A673 (cell line): ENCODE measurements around the gene RAB11FIP4.

ENCODE experiments used
- EZH2 ChIP-seq: fragments of 200-600 bp; sonication (generic); IDR thresholded peaks from 2 replicates; pipeline ENCODE4 v1.6.1; 2017; ENCODE audit warnings: borderline replicate concordance, low read depth, mild to moderate bottlenecking, mixed read lengths, antibody characterized with exemption, low read length; ENCODE audit not compliant: poor library complexity, severe bottlenecking
- TF ChIP-seq, protein P1 (sequence below): fragments of 300-800, 200-600 bp; sonication (generic); conservative IDR thresholded peaks from 2 replicates; pipeline ENCODE4 v1.5.1; 2017; ENCODE audit warnings: low read depth, mild to moderate bottlenecking, antibody characterized with exemption, low read length, moderate library complexity, mixed read lengths

DNA sequence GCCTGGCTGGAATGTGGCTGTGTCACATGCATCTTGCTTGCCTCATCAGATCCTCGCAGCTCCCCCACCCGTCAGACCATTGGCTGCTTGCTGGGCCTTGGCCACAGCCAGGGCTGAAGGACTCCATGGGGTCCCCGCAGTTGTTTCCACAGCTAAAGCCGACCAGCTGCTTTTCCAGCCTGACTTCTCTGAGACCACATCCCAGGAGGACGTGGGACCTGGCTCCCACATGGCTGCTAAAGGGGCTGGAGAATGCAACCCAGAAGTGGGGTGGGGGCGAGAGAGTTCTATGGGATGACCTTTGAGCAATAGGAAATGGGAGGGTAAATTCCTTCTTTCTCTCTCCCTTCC is 193.8 kb downstream of the RAB11FIP4 start:
- TF ChIP-seq, protein P1, sequence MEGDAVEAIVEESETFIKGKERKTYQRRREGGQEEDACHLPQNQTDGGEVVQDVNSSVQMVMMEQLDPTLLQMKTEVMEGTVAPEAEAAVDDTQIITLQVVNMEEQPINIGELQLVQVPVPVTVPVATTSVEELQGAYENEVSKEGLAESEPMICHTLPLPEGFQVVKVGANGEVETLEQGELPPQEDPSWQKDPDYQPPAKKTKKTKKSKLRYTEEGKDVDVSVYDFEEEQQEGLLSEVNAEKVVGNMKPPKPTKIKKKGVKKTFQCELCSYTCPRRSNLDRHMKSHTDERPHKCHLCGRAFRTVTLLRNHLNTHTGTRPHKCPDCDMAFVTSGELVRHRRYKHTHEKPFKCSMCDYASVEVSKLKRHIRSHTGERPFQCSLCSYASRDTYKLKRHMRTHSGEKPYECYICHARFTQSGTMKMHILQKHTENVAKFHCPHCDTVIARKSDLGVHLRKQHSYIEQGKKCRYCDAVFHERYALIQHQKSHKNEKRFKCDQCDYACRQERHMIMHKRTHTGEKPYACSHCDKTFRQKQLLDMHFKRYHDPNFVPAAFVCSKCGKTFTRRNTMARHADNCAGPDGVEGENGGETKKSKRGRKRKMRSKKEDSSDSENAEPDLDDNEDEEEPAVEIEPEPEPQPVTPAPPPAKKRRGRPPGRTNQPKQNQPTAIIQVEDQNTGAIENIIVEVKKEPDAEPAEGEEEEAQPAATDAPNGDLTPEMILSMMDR: no peak
- no peak for TF ChIP-seq EZH2
